Spleen (tissue), 11 donors: Measurements from ENCODE around the gene BRD4. TPM values are rescaled to one million over a fixed set of nuclear protein-coding genes. Genes with fewer than 3 reads are reported as not detected.

Source experiments
- DNase-seq: peaks from one replicate; pipeline ENCODE4 v3.0.0-alpha.2; 2020
- H3K27ac ChIP-seq, 8 donors: fragments of 200-600 bp; sonication (generic) in 7 of 8; 1 replicate in 4 of 8; 2 replicates in 4 of 8; pipeline versions ENCODE4 v1.5.0 to v1.8.0; 2016 to 2021; ENCODE audit warnings: inconsistent platforms in 4 of 8, mild to moderate bottlenecking in 4 of 8, moderate library complexity in 1 of 8
- H3K27me3 ChIP-seq, 7 donors: fragments of 200-600 bp; sonication (generic) in 6 of 7; replicated peaks in 1 of 7; 1 replicate in 4 of 7; 2 replicates in 3 of 7; pipeline versions ENCODE4 v1.5.0 to v1.8.0; 2016 to 2021; ENCODE audit warnings: inconsistent platforms in 3 of 7, mild to moderate bottlenecking in 1 of 7
- H3K36me3 ChIP-seq, 6 donors: fragments of 200-600 bp; sonication (generic) in 5 of 6; 1 replicate in 4 of 6; 2 replicates in 2 of 6; pipeline versions ENCODE4 v1.5.0 to v1.8.0; 2016 to 2021; ENCODE audit warnings: inconsistent platforms in 2 of 6
- H3K4me1 ChIP-seq, 6 donors: fragments of 200-600 bp; sonication (generic) in 5 of 6; 1 replicate in 3 of 6; 2 replicates in 3 of 6; pipeline versions ENCODE4 v1.5.0 to v1.8.0; 2016 to 2021; ENCODE audit warnings: inconsistent platforms in 3 of 6
- H3K4me3 ChIP-seq, 8 donors: fragments of 200-600 bp; sonication (generic) in 7 of 8; 1 replicate in 4 of 8; 2 replicates in 4 of 8; pipeline versions ENCODE4 v1.5.0 to v1.8.0; 2016 to 2021; ENCODE audit warnings: inconsistent platforms in 4 of 8, mild to moderate bottlenecking in 4 of 8, moderate library complexity in 2 of 8
- H3K9me3 ChIP-seq, 8 donors: fragments of 200-600 bp; sonication (generic) in 7 of 8; 1 replicate in 4 of 8; 2 replicates in 4 of 8; pipeline versions ENCODE4 v1.5.0 to v1.8.0; 2016 to 2021; ENCODE audit warnings: inconsistent platforms in 4 of 8
- CTCF ChIP-seq, 11 experiments: fragments of 200-600 bp in 7 of 11; fragments of 450-650 bp in 4 of 11; sonication (generic) in 4 of 11; IDR thresholded peaks in 8 of 11; conservative IDR thresholded peaks in 3 of 11; 1 replicate in 7 of 11; 2 replicates in 4 of 11; pipeline versions ENCODE4 v1.4.0 to v1.8.0; 2016 to 2021; ENCODE audit warnings: antibody characterized with exemption in 11 of 11, inconsistent platforms in 4 of 11, mild to moderate bottlenecking in 1 of 11
- POLR2A ChIP-seq, 3 donors: fragments of 450-650 bp; IDR thresholded peaks; one replicate each; pipeline ENCODE4 v1.5.1; 2017; ENCODE audit warnings: antibody characterized with exemption in 3 of 3, mild to moderate bottlenecking in 1 of 3
- POLR2AphosphoS5 ChIP-seq, 3 donors: sonication (generic); formaldehyde crosslinking; IDR thresholded peaks; one replicate each; pipeline ENCODE4 v1.5.1; 2017; ENCODE audit warnings: antibody characterized with exemption in 3 of 3
- WGBS, 5 donors: extraction: QIAGEN DNeasy Blood & Tissue Kit in 3 of 5; methylation state at CpG; one replicate each; pipeline versions ENCODE4 v1.1.5 to v1.1.7; 2013 to 2018; 5-methylcytosine and 5-hydroxymethylcytosine counted together
- intact Hi-C: fragments of 100-400 bp; cut with DNase I; formaldehyde crosslinking; loops from one replicate; pipeline ENCODE4 v1.15.0; 2023; ENCODE audit warnings: low total_unique reads
- polyA plus RNA-seq, 3 donors: library from polyadenylated mRNA; stranded (reverse); fragments of 200-250 nt; gene quantifications; one replicate each; pipeline ENCODE4 v1.2.1, GENCODE V29; 2013
- total RNA-seq, 7 donors: library from RNA; depleted of rRNA in 3 of 7; stranded (reverse); fragments of >200 nt in 3 of 7; fragmentation: NEBNext Ultra II Directional in 4 of 7; extraction: Animal tissue kit (Norgen Biotek cat#: 25700) in 4 of 7; gene quantifications; one replicate each; pipeline versions ENCODE4 v1.1.0 to v1.2.1, GENCODE V29; 2016 to 2021
- donor health status: healthy with polysubstance abuse.
- donor health status: DM: no; HTN: no; CAD: no; lungs with moderate emphysema.
- donor health status: DM: no; HTN: no; CAD: no.
- donor health status: Bipolar disorder and iron deficiency.
- donor health status: healthy.
- donor health status: DM: no; HTN: no; CAD: no.
- donor health status: DM: yes; HTN: yes; CAD: no.

BRD4 gene
- total and polyA plus RNA-seq, 10 donors = 10.3 to 146 (median 68.0) TPM

GRCh38 chr19:15331419-15332310 lies 674 bp downstream of the BRD4 start:
- intact Hi-C loops = no loop called here
- WGBS, 5 donors = 0 to 1% (median 0%) methylated on average over 16 to 121 of the region's 122 CpGs
- peaks cover 0 to 12% (median 0%) of the 10 kb centered on the region in 6 donors for H3K36me3 ChIP-seq
- no peaks in the 10 kb centered on the region for H3K27me3 ChIP-seq
- peak; percentile 23 to 75 (median 55) for TF ChIP-seq POLR2AphosphoS5 (IDR thresholded peaks at IDR 0.05)
- no peak for TF ChIP-seq POLR2A (IDR thresholded peaks at IDR 0.05)
- TF ChIP-seq CTCF (IDR thresholded peaks at IDR 0.05 in 8 of 11, conservative IDR thresholded peaks at IDR 0.05 in 3 of 11) = no peak
- H3K4me1 ChIP-seq = peaks cover 48 to 82% (median 66%) of the 10 kb centered on the region in 6 donors
- peak; percentile 92 for DNase-seq
- peak overlapping the region; percentile 75 to 99 (median 94) for H3K27ac ChIP-seq
- no peaks in the 10 kb centered on the region for H3K9me3 ChIP-seq
- peak overlapping the region; percentile 79 to 99 (median 92) for H3K4me3 ChIP-seq

GRCh38 chr19:15330801-15331418 lies 1.4 kb downstream of the BRD4 start:
- Histone ChIP-seq H3K4me3 (peak overlapping the region; percentile 79 to 99 (median 92)), H3K27me3 (no peaks in the 10 kb centered on the region), H3K4me1 (peaks cover 55 to 87% (median 73%) of the 10 kb centered on the region in 6 donors), H3K27ac (peak overlapping the region; percentile 75 to 99 (median 94)), H3K9me3 (no peaks in the 10 kb centered on the region), H3K36me3 (peaks cover 0 to 6% (median 0%) of the 10 kb centered on the region in 6 donors)
- DNase-seq = no peak
- no peak for TF ChIP-seq POLR2AphosphoS5 (IDR thresholded peaks at IDR 0.05)
- no peak for TF ChIP-seq POLR2A (IDR thresholded peaks at IDR 0.05)
- TF ChIP-seq CTCF (IDR thresholded peaks at IDR 0.05 in 8 of 11, conservative IDR thresholded peaks at IDR 0.05 in 3 of 11) = no peak
- 4 to 10% (median 6%) methylated on average over 17 of the region's 17 CpGs for WGBS, 5 donors
- intact Hi-C loops = no loop called here

GRCh38 chr19:15328312-15328711 lies 4.0 kb downstream of the BRD4 start:
- Histone ChIP-seq H3K4me1 (peaks cover 80 to 89% (median 86%) of the 10 kb centered on the region in 6 donors), H3K36me3 (no peaks in the 10 kb centered on the region), H3K9me3 (no peaks in the 10 kb centered on the region), H3K27me3 (no peaks in the 10 kb centered on the region), H3K4me3 (peak overlapping the region in 1 of 8 donors; percentile 19), H3K27ac (peak overlapping the region in 1 of 8 donors; percentile 58)
- intact Hi-C loops = loop anchor here (10.0 kb wide), 1 partner anchor 64 kb away; no protein-coding TSS in a partner anchor
- DNase-seq = peak; percentile 15
- 55 to 75% (median 68%) methylated on average over 10 of the region's 10 CpGs for WGBS, 5 donors
- TF ChIP-seq CTCF (IDR thresholded peaks at IDR 0.05 in 8 of 11, conservative IDR thresholded peaks at IDR 0.05 in 3 of 11) (no peak), POLR2A (IDR thresholded peaks at IDR 0.05) (no peak), POLR2AphosphoS5 (IDR thresholded peaks at IDR 0.05) (no peak)
